K562 (cell line): ENCODE measurements around the gene EVL. TPM values are rescaled to one million over a fixed set of nuclear protein-coding genes. Genes with fewer than 3 reads are reported as not detected.
A peak's percentile ranks its signal among the peaks of the same experiment; 100 is the strongest.

Source experiments
- GATAD2B ChIP-seq: fragments of 450-650 bp; IDR thresholded peaks from 2 replicates; pipeline ENCODE4 v1.6.1; 2017; ENCODE audit warnings: mild to moderate bottlenecking, borderline replicate concordance
- HNRNPL ChIP-seq: fragments of 200-400 bp; formaldehyde crosslinking; IDR thresholded peaks from 2 replicates; pipeline ENCODE4 v1.6.1; 2017; ENCODE audit warnings: low read depth, mild to moderate bottlenecking, low read length
- KLF6 ChIP-seq: fragments of 250-450 bp; sonication (Bioruptor Pico); IDR thresholded peaks from 2 replicates; pipeline ENCODE4 v1.4.0; 2020; ENCODE audit warnings: mild to moderate bottlenecking, moderate library complexity, borderline replicate concordance
- NBN ChIP-seq: fragments of 450-650 bp; IDR thresholded peaks from 2 replicates; pipeline ENCODE4 v1.6.1; 2016; ENCODE audit warnings: low read depth, mild to moderate bottlenecking
- POLR2A ChIP-seq: fragments of 450-650 bp; conservative IDR thresholded peaks from 2 replicates; pipeline ENCODE4 v1.6.1; 2016
- POLR2AphosphoS5 ChIP-seq: IDR thresholded peaks from 2 replicates; pipeline ENCODE4 v1.6.1; 2011; ENCODE audit warnings: mild to moderate bottlenecking, low read depth, low read length, moderate library complexity; ENCODE audit not compliant: control insufficient read depth, insufficient read depth
- PRPF4 ChIP-seq: fragments of 200-400 bp; formaldehyde crosslinking; IDR thresholded peaks from one replicate; pipeline ENCODE4 v1.6.1; 2017; ENCODE audit warnings: low read length, low read depth, mild to moderate bottlenecking; ENCODE audit not compliant: insufficient read depth, poor library complexity, severe bottlenecking
- RBM25 ChIP-seq: fragments of 200-400 bp; formaldehyde crosslinking; IDR thresholded peaks from 2 replicates; pipeline ENCODE4 v1.6.1; 2018; ENCODE audit warnings: low read length, low read depth, moderate library complexity; ENCODE audit not compliant: severe bottlenecking
- SPI1 ChIP-seq: IDR thresholded peaks from 2 replicates; pipeline ENCODE4 v1.6.1; 2011; ENCODE audit warnings: low read depth, low read length, control low read depth, borderline replicate concordance
- TBP ChIP-seq: optimal IDR thresholded peaks from 2 replicates; pipeline ENCODE3; 2011; ENCODE audit warnings: low read depth, low read length, improper control_type of control experiment
- ZBTB8A ChIP-seq: fragments of 450-650 bp; IDR thresholded peaks from 2 replicates; pipeline ENCODE4 v1.6.1; 2018; ENCODE audit warnings: mild to moderate bottlenecking, moderate library complexity; ENCODE audit not compliant: partially characterized antibody
- ZC3H11A ChIP-seq: IDR thresholded peaks from 2 replicates; pipeline ENCODE4 v1.6.1; 2012; ENCODE audit warnings: low read depth, low read length, improper control_type of control experiment
- ZNF143 ChIP-seq: sonication (generic); formaldehyde crosslinking; IDR thresholded peaks from 2 replicates; pipeline ENCODE4 v1.9.0; 2022; ENCODE audit warnings: mild to moderate bottlenecking, missing genetic modification reagents
- ZNF23 ChIP-seq: fragments of 250-450 bp; sonication (Bioruptor Pico); IDR thresholded peaks from 2 replicates; pipeline ENCODE4 v1.4.0; 2020; ENCODE audit warnings: mild to moderate bottlenecking
- ZNF561 ChIP-seq: fragments of 450-650 bp; formaldehyde crosslinking; conservative IDR thresholded peaks from 2 replicates; pipeline ENCODE4 v1.4.0; 2020; ENCODE audit warnings: mild to moderate bottlenecking, moderate library complexity
- polyA plus RNA-seq, 8 experiments: library from polyadenylated mRNA; depleted of rRNA in 4 of 8; stranded (reverse) in 5 of 8; unstranded in 3 of 8; fragments of >200 nt; fragmentation: Nextera tagmentation in 2 of 8; fragmentation: Illumina TruSeq in 1 of 8; extraction: Ambion mirVana in 2 of 8; extraction: Trizol in 1 of 8; gene quantifications; 2 replicates each; pipeline versions ENCODE4 v1.2.1 to v1.2.3, GENCODE V29; 2011 to 2014; ENCODE audit warnings: inconsistent platforms in 1 of 8, missing spikeins in 1 of 8
- total RNA-seq, 7 experiments: library from RNA; depleted of rRNA in 6 of 7; stranded (reverse); fragments of >200 nt in 6 of 7; fragmentation: Illumina TruSeq in 2 of 7; extraction: Trizol in 2 of 7; gene quantifications; 2 replicates each; pipeline versions ENCODE4 v1.2.1 to v1.2.3, GENCODE V29; 2011 to 2021; ENCODE audit warnings: low replicate concordance in 1 of 7
- TF ChIP-seq, protein P1 (sequence below): fragments of 450-650 bp; IDR thresholded peaks from 2 replicates; pipeline ENCODE4 v1.6.1; 2016; ENCODE audit warnings: mild to moderate bottlenecking, moderate library complexity
- TF ChIP-seq, protein P2 (sequence below): sonication (generic); formaldehyde crosslinking; IDR thresholded peaks from 2 replicates; pipeline ENCODE4 v1.8.0; 2022; ENCODE audit warnings: mild to moderate bottlenecking, missing genetic modification reagents

EVL gene
- total and polyA plus RNA-seq, 9 of the 15 experiments (the other 6 are each of a cell fraction or from before 2014, with no cell fraction given) = 2.9 to 43.4 (median 23.9) TPM

DNA sequence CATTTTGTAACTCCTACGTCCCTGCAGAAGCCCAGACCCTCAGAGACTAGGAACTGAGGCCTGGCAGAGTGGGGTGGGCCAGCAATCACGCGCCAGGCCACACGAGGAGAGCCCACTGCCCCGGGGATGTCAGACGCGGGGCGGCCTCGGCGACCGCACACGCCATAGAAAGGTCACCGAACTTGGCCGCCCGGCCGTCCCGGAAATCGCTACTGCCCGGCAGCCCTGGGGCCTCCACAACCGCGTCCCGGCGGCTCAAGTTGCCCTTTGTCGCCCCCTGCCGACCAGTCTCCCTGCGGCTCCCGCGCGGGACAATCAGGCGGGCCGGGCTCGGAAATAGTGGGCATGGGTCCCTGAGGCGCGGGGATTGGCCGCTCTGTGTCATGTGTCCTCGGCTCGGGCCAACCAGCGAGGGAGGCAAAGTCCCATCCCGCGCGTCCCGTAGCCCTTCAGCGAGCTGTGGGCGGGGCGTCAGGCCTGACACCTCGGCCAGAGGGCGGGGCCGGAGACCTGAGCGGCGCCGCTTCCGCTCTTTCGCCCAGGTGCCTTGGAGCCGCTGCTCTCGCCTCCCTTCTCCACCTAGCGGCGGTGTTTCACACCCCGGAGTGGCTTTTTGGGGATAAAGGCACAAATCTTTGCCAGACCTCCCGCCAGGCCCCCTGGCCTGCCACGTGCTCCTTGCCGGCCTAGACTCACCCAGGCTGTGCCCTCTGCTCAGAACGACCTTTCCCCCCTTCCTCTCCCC is 127.6 kb downstream of the EVL start (continued):
- TF ChIP-seq POLR2AphosphoS5 (0 out of 2 replicates have a peak, but pooled peaks have one; percentile 17), GATAD2B (no peak), POLR2A (peak; percentile 57), KLF6 (peak; percentile 33; the same call in 1 of the 2 replicates), SPI1 (peak; percentile 65; the same call in 1 of the 2 replicates), ZNF561 (no peak), PRPF4 (no peak), ZC3H11A (no peak), NBN (no peak), TBP (peak; percentile 48), RBM25 (peak; percentile 85), HNRNPL (peak; percentile 90), ZNF143 (CRISPR knock-in tag) (no peak), ZBTB8A (no peak), ZNF23 (CRISPR knock-in tag) (no peak)
- TF ChIP-seq, protein P1, sequence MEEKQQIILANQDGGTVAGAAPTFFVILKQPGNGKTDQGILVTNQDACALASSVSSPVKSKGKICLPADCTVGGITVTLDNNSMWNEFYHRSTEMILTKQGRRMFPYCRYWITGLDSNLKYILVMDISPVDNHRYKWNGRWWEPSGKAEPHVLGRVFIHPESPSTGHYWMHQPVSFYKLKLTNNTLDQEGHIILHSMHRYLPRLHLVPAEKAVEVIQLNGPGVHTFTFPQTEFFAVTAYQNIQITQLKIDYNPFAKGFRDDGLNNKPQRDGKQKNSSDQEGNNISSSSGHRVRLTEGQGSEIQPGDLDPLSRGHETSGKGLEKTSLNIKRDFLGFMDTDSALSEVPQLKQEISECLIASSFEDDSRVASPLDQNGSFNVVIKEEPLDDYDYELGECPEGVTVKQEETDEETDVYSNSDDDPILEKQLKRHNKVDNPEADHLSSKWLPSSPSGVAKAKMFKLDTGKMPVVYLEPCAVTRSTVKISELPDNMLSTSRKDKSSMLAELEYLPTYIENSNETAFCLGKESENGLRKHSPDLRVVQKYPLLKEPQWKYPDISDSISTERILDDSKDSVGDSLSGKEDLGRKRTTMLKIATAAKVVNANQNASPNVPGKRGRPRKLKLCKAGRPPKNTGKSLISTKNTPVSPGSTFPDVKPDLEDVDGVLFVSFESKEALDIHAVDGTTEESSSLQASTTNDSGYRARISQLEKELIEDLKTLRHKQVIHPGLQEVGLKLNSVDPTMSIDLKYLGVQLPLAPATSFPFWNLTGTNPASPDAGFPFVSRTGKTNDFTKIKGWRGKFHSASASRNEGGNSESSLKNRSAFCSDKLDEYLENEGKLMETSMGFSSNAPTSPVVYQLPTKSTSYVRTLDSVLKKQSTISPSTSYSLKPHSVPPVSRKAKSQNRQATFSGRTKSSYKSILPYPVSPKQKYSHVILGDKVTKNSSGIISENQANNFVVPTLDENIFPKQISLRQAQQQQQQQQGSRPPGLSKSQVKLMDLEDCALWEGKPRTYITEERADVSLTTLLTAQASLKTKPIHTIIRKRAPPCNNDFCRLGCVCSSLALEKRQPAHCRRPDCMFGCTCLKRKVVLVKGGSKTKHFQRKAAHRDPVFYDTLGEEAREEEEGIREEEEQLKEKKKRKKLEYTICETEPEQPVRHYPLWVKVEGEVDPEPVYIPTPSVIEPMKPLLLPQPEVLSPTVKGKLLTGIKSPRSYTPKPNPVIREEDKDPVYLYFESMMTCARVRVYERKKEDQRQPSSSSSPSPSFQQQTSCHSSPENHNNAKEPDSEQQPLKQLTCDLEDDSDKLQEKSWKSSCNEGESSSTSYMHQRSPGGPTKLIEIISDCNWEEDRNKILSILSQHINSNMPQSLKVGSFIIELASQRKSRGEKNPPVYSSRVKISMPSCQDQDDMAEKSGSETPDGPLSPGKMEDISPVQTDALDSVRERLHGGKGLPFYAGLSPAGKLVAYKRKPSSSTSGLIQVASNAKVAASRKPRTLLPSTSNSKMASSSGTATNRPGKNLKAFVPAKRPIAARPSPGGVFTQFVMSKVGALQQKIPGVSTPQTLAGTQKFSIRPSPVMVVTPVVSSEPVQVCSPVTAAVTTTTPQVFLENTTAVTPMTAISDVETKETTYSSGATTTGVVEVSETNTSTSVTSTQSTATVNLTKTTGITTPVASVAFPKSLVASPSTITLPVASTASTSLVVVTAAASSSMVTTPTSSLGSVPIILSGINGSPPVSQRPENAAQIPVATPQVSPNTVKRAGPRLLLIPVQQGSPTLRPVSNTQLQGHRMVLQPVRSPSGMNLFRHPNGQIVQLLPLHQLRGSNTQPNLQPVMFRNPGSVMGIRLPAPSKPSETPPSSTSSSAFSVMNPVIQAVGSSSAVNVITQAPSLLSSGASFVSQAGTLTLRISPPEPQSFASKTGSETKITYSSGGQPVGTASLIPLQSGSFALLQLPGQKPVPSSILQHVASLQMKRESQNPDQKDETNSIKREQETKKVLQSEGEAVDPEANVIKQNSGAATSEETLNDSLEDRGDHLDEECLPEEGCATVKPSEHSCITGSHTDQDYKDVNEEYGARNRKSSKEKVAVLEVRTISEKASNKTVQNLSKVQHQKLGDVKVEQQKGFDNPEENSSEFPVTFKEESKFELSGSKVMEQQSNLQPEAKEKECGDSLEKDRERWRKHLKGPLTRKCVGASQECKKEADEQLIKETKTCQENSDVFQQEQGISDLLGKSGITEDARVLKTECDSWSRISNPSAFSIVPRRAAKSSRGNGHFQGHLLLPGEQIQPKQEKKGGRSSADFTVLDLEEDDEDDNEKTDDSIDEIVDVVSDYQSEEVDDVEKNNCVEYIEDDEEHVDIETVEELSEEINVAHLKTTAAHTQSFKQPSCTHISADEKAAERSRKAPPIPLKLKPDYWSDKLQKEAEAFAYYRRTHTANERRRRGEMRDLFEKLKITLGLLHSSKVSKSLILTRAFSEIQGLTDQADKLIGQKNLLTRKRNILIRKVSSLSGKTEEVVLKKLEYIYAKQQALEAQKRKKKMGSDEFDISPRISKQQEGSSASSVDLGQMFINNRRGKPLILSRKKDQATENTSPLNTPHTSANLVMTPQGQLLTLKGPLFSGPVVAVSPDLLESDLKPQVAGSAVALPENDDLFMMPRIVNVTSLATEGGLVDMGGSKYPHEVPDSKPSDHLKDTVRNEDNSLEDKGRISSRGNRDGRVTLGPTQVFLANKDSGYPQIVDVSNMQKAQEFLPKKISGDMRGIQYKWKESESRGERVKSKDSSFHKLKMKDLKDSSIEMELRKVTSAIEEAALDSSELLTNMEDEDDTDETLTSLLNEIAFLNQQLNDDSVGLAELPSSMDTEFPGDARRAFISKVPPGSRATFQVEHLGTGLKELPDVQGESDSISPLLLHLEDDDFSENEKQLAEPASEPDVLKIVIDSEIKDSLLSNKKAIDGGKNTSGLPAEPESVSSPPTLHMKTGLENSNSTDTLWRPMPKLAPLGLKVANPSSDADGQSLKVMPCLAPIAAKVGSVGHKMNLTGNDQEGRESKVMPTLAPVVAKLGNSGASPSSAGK = peak; percentile 67
- TF ChIP-seq, protein P2, sequence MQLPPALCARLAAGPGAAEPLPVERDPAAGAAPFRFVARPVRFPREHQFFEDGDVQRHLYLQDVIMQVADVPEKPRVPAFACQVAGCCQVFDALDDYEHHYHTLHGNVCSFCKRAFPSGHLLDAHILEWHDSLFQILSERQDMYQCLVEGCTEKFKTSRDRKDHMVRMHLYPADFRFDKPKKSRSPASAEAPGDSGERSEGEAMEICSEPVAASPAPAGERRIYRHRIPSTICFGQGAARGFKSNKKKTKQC (CRISPR knock-in tag) = no peak
